HCT116 (cell line): Measurements from ENCODE around the gene IGF2BP1. TPM values are rescaled to one million over a fixed set of nuclear protein-coding genes. Genes with fewer than 3 reads are reported as not detected.

Source experiments
- ATAC-seq: fragments of 200-7000 bp; cut with Tn5 transposase; 2 replicates; pipeline ENCODE4 v1.9.1; 2020; ENCODE audit warnings: mild to moderate bottlenecking, moderate library complexity
- BruUV-seq: library from RNA; stranded (reverse); fragments of 400-500 nt; replicated peaks from 2 replicates; lab custom pipeline; 2021; lab: Mats Ljungman, UMichigan
- CTCF ChIA-PET: fragments of 300-600 bp; sonication (Branson Sonifier 250); formaldehyde crosslinking; loops from one replicate; lab custom pipeline; 2021; ENCODE audit warnings: antibody characterized with exemption; lab: Charles Lee
- POLR2A ChIA-PET: fragments of 300-600, 350-600 bp; sonication (Branson Sonifier 250); formaldehyde crosslinking; loops from one replicate; lab custom pipeline; 2021; ENCODE audit warnings: antibody characterized with exemption; lab: Charles Lee
- RAD21 ChIA-PET, 2 experiments: fragments of 300-600 bp; sonication (Branson Sonifier 250); formaldehyde crosslinking; loops; one replicate each; lab custom pipeline; 2023; ENCODE audit warnings: low total read pairs in 2 of 2; ENCODE audit not compliant: uncharacterized antibody in 2 of 2, unreplicated experiment in 2 of 2, low non-redundant PET in 1 of 2; lab: Charles Lee
- DNase-seq: peaks from one replicate; pipeline ENCODE4 v3.0.0-alpha.2; 2010; ENCODE audit warnings: low read depth, low spot score
- H2AFZ ChIP-seq: fragments of 200-600 bp; shearing (Covaris generic), sonication (generic); 2 replicates; pipeline ENCODE4 v1.6.1; 2017; ENCODE audit warnings: low read depth, mixed run types, mixed read lengths, antibody characterized with exemption, low read length; ENCODE audit not compliant: poor library complexity, severe bottlenecking
- H3K27ac ChIP-seq: 2 replicates; pipeline ENCODE4 v1.5.1; 2012; ENCODE audit warnings: low read depth, low read length
- H3K27me3 ChIP-seq: fragments of 200-600 bp; sonication (generic); 2 replicates; pipeline ENCODE4 v1.6.1; 2016; ENCODE audit warnings: mixed run types, low read length, mixed read lengths; ENCODE audit not compliant: insufficient read depth
- H3K36me3 ChIP-seq, 2 experiments: fragments of 200-500 bp in 1 of 2; fragments of 200-600 bp in 1 of 2; sonication (Bioruptor generic) in 1 of 2; sonication (generic) in 1 of 2; 2 replicates each; pipeline versions ENCODE4 v1.5.1 to v1.6.1; 2014 to 2016; ENCODE audit warnings: low read length in 2 of 2, inconsistent platforms in 1 of 2, mixed read lengths in 1 of 2, mixed run types in 1 of 2; ENCODE audit not compliant: insufficient read depth in 2 of 2, control insufficient read depth in 1 of 2
- H3K4me1 ChIP-seq, 2 experiments: fragments of 200-600 bp in 1 of 2; sonication (generic) in 1 of 2; 2 replicates each; pipeline versions ENCODE4 v1.5.1 to v1.6.1; 2012 to 2017; ENCODE audit warnings: low read length in 2 of 2, inconsistent platforms in 1 of 2, mild to moderate bottlenecking in 1 of 2, mixed read lengths in 1 of 2, mixed run types in 1 of 2, moderate library complexity in 1 of 2; ENCODE audit not compliant: insufficient read depth in 2 of 2, control insufficient read depth in 1 of 2
- H3K4me2 ChIP-seq: fragments of 200-600 bp; sonication (generic); 2 replicates; pipeline ENCODE4 v1.6.1; 2017; ENCODE audit warnings: mixed run types, low read length, mixed read lengths
- H3K4me3 ChIP-seq, 2 experiments: fragments of 200-600 bp in 1 of 2; sonication (generic) in 1 of 2; replicated peaks in 1 of 2; 2 replicates each; pipeline ENCODE4 v1.5.1; 2011 to 2016; ENCODE audit warnings: low read length in 2 of 2, control low read depth in 1 of 2, low read depth in 1 of 2, mild to moderate bottlenecking in 1 of 2, mixed read lengths in 1 of 2, mixed run types in 1 of 2
- H3K79me2 ChIP-seq: fragments of 200-600 bp; sonication (generic); 2 replicates; pipeline ENCODE4 v1.6.1; 2017; ENCODE audit warnings: mild to moderate bottlenecking, mixed run types, low read length, moderate library complexity, mixed read lengths; ENCODE audit not compliant: insufficient read depth
- H3K9ac ChIP-seq: fragments of 200-600 bp; sonication (generic); 2 replicates; pipeline ENCODE4 v1.6.1; 2016; ENCODE audit warnings: low read length, mixed read lengths
- H3K9me2 ChIP-seq: fragments of 200-600 bp; sonication (generic), shearing (Covaris generic); 2 replicates; pipeline ENCODE4 v1.6.1; 2017; ENCODE audit warnings: mixed run types, mild to moderate bottlenecking, moderate library complexity; ENCODE audit not compliant: insufficient read depth
- H3K9me3 ChIP-seq, 2 experiments: fragments of 200-500 bp in 1 of 2; fragments of 200-600 bp in 1 of 2; sonication (Bioruptor generic) in 1 of 2; sonication (generic) in 1 of 2; 2 replicates each; pipeline ENCODE4 v1.6.1; 2014 to 2017; ENCODE audit warnings: low read length in 2 of 2, mixed read lengths in 2 of 2, inconsistent platforms in 1 of 2, low read depth in 1 of 2, mild to moderate bottlenecking in 1 of 2, mixed run types in 1 of 2, moderate library complexity in 1 of 2; ENCODE audit not compliant: control insufficient read depth in 1 of 2, insufficient read depth in 1 of 2
- H4K20me1 ChIP-seq: fragments of 200-600 bp; sonication (generic), shearing (Covaris generic); 2 replicates; pipeline ENCODE4 v1.6.1; 2017; ENCODE audit warnings: mixed run types, mild to moderate bottlenecking, moderate library complexity; ENCODE audit not compliant: insufficient read depth
- CBX3 ChIP-seq: IDR thresholded peaks from 2 replicates; pipeline ENCODE4 v1.6.1; 2012; ENCODE audit warnings: low read depth
- CEBPB ChIP-seq: IDR thresholded peaks from 2 replicates; pipeline ENCODE4 v1.6.1; 2012; ENCODE audit warnings: low read depth
- EGR1 ChIP-seq: IDR thresholded peaks from 2 replicates; pipeline ENCODE4 v1.6.1; 2012; ENCODE audit warnings: low read depth
- ELF1 ChIP-seq: IDR thresholded peaks from 2 replicates; pipeline ENCODE4 v1.6.1; 2012; ENCODE audit warnings: low read depth, borderline replicate concordance
- FOSL1 ChIP-seq: IDR thresholded peaks from 2 replicates; pipeline ENCODE4 v1.6.1; 2012; ENCODE audit warnings: low read depth
- MAX ChIP-seq: IDR thresholded peaks from 2 replicates; pipeline ENCODE4 v1.6.1; 2012
- POLR2A ChIP-seq: IDR thresholded peaks from 2 replicates; pipeline ENCODE4 v1.7.0; 2011; ENCODE audit warnings: borderline replicate concordance; ENCODE audit not compliant: insufficient read depth, insufficient read length; ENCODE audit errors: extremely low read depth
- POLR2AphosphoS5 ChIP-seq: IDR thresholded peaks from 2 replicates; pipeline ENCODE4 v1.6.1; 2011; ENCODE audit warnings: mild to moderate bottlenecking, low read depth, low read length, moderate library complexity
- RAD21 ChIP-seq: IDR thresholded peaks from 2 replicates; pipeline ENCODE4 v1.6.1; 2012; ENCODE audit warnings: low read depth, mild to moderate bottlenecking
- REST ChIP-seq: IDR thresholded peaks from 2 replicates; pipeline ENCODE4 v1.6.1; 2012; ENCODE audit warnings: low read depth
- SIN3A ChIP-seq: IDR thresholded peaks from 2 replicates; pipeline ENCODE4 v1.6.1; 2012; ENCODE audit warnings: low read depth
- SP1 ChIP-seq: IDR thresholded peaks from 2 replicates; pipeline ENCODE4 v1.6.1; 2012; ENCODE audit warnings: low read depth
- SRF ChIP-seq: IDR thresholded peaks from 2 replicates; pipeline ENCODE4 v1.6.1; 2012; ENCODE audit warnings: low read depth
- TCF7L2 ChIP-seq: IDR thresholded peaks from 2 replicates; pipeline ENCODE4 v1.7.0; 2011; ENCODE audit warnings: borderline replicate concordance, inconsistent platforms; ENCODE audit not compliant: insufficient read depth, insufficient read length; ENCODE audit errors: extremely low read depth
- YY1 ChIP-seq: IDR thresholded peaks from 2 replicates; pipeline ENCODE4 v1.6.1; 2011; ENCODE audit warnings: low read length, low read depth, moderate library complexity, mild to moderate bottlenecking; ENCODE audit not compliant: insufficient replicate concordance; ENCODE audit errors: extremely low read depth
- ZFX ChIP-seq: fragments of 450-650 bp; IDR thresholded peaks from 2 replicates; pipeline ENCODE4 v1.6.1; 2017
- ZNF274 ChIP-seq: fragments of 200-500 bp; sonication (Bioruptor generic); IDR thresholded peaks from 2 replicates; pipeline ENCODE4 v1.6.1; 2014; ENCODE audit warnings: mild to moderate bottlenecking, low read depth, low read length, inconsistent platforms
- intact Hi-C: fragments of 100-400 bp; cut with micrococcal nuclease; formaldehyde crosslinking; loops from 2 replicates; pipeline ENCODE4 v1.10.0; 2022
- total RNA-seq: library from RNA; stranded (reverse); gene quantifications from one replicate; pipeline ENCODE4 v1.2.1, GENCODE V29; 2021; ENCODE audit not compliant: unreplicated experiment
- TF ChIP-seq, protein P1 (sequence below): IDR thresholded peaks from 2 replicates; pipeline ENCODE4 v1.6.1; 2011; ENCODE audit warnings: mild to moderate bottlenecking, low read length, moderate library complexity; ENCODE audit not compliant: insufficient replicate concordance; ENCODE audit errors: extremely low read depth
- TF ChIP-seq, protein P2 (sequence below): IDR thresholded peaks from 2 replicates; pipeline ENCODE4 v1.6.1; 2012
- TF ChIP-seq, protein P3 (sequence below), 3 experiments: fragments of 200-600 bp in 1 of 3; sonication (generic) in 1 of 3; IDR thresholded peaks in 2 of 3; conservative IDR thresholded peaks in 1 of 3; 2 replicates each; pipeline ENCODE4 v1.5.1; 2012 to 2017; ENCODE audit warnings: low read depth in 2 of 3, low read length in 2 of 3, antibody characterized with exemption in 1 of 3, borderline replicate concordance in 1 of 3, control low read depth in 1 of 3, mild to moderate bottlenecking in 1 of 3, mixed read lengths in 1 of 3, mixed run types in 1 of 3, moderate library complexity in 1 of 3; ENCODE audit not compliant: insufficient read depth in 1 of 3

Gene IGF2BP1
- total RNA-seq, 1 experiment from 2014 or later: 0.91 TPM

DNA sequence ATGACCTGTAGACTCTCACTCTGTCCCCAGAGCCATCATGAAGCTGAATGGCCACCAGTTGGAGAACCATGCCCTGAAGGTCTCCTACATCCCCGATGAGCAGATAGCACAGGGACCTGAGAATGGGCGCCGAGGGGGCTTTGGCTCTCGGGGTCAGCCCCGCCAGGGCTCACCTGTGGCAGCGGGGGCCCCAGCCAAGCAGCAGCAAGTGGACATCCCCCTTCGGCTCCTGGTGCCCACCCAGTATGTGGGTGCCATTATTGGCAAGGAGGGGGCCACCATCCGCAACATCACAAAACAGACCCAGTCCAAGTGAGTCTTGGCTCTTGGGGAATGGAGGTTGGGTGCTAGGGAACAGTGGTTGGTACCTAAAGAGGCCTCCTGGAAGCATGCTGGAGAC lies 41.0 kb downstream of the IGF2BP1 start:
- H3K4me3 ChIP-seq: no peak overlapping the region
- intact Hi-C loops: loop anchor here (5.0 to 10.0 kb wide), 2 partner anchors 316 to 1013 kb away; partner anchors contain the start of genes PRAC1 and PRAC2
- ATAC-seq (no peak), DNase-seq (no peak)
- no peaks in the 10 kb centered on the region for H3K36me3 ChIP-seq
- H3K9me2 ChIP-seq: no peaks in the 10 kb centered on the region
- no peak overlapping the region for H2AFZ ChIP-seq
- H3K27me3 ChIP-seq: no peaks in the 10 kb centered on the region
- POLR2A ChIA-PET: no interaction called here
- RAD21 ChIA-PET: no interaction called here
- no peaks in the 10 kb centered on the region for H3K9me3 ChIP-seq
- H4K20me1 ChIP-seq: no peaks in the 10 kb centered on the region
- no peak overlapping the region for H3K9ac ChIP-seq
- no peak overlapping the region for H3K27ac ChIP-seq
- no TSS peak for BruUV-seq
- peaks cover 6 to 13% of the 10 kb centered on the region in 2 experiments for H3K4me1 ChIP-seq
- TF ChIP-seq EGR1 (no peak), FOSL1 (no peak), ELF1 (no peak), POLR2AphosphoS5 (no peak), ZFX (no peak), MAX (no peak), SRF (no peak), SIN3A (no peak), REST (no peak), CBX3 (no peak), POLR2A (no peak), SP1 (no peak), CEBPB (no peak), ZNF274 (no peak), TCF7L2 (no peak), RAD21 (no peak), YY1 (no peak)
- TF ChIP-seq, protein P1, sequence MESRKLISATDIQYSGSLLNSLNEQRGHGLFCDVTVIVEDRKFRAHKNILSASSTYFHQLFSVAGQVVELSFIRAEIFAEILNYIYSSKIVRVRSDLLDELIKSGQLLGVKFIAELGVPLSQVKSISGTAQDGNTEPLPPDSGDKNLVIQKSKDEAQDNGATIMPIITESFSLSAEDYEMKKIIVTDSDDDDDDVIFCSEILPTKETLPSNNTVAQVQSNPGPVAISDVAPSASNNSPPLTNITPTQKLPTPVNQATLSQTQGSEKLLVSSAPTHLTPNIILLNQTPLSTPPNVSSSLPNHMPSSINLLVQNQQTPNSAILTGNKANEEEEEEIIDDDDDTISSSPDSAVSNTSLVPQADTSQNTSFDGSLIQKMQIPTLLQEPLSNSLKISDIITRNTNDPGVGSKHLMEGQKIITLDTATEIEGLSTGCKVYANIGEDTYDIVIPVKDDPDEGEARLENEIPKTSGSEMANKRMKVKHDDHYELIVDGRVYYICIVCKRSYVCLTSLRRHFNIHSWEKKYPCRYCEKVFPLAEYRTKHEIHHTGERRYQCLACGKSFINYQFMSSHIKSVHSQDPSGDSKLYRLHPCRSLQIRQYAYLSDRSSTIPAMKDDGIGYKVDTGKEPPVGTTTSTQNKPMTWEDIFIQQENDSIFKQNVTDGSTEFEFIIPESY: no peak
- TF ChIP-seq, protein P2, sequence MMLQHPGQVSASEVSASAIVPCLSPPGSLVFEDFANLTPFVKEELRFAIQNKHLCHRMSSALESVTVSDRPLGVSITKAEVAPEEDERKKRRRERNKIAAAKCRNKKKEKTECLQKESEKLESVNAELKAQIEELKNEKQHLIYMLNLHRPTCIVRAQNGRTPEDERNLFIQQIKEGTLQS: no peak
- TF ChIP-seq, protein P3, sequence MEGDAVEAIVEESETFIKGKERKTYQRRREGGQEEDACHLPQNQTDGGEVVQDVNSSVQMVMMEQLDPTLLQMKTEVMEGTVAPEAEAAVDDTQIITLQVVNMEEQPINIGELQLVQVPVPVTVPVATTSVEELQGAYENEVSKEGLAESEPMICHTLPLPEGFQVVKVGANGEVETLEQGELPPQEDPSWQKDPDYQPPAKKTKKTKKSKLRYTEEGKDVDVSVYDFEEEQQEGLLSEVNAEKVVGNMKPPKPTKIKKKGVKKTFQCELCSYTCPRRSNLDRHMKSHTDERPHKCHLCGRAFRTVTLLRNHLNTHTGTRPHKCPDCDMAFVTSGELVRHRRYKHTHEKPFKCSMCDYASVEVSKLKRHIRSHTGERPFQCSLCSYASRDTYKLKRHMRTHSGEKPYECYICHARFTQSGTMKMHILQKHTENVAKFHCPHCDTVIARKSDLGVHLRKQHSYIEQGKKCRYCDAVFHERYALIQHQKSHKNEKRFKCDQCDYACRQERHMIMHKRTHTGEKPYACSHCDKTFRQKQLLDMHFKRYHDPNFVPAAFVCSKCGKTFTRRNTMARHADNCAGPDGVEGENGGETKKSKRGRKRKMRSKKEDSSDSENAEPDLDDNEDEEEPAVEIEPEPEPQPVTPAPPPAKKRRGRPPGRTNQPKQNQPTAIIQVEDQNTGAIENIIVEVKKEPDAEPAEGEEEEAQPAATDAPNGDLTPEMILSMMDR (IDR thresholded peaks at IDR 0.05 in 2 of 3, conservative IDR thresholded peaks at IDR 0.05 in 1 of 3; ENCODE audit: borderline replicate concordance in 1 of 3, insufficient read depth in 1 of 3, low read depth in 2 of 3, low read length in 2 of 3): no peak
- TF ChIP-seq, all 23 proteins: peak for 0
- no peak overlapping the region for H3K4me2 ChIP-seq
- no peaks in the 10 kb centered on the region for H3K79me2 ChIP-seq
- CTCF ChIA-PET: no interaction called here
